ENCODE measurements around the gene SUGCT.

GRCh38 chr7:40311307-40311706 lies 176.5 kb downstream of the SUGCT start:
- no peak for TF ChIP-seq POLR2AphosphoS5 (IDR thresholded peaks at IDR 0.05)
- TF ChIP-seq, protein P1, sequence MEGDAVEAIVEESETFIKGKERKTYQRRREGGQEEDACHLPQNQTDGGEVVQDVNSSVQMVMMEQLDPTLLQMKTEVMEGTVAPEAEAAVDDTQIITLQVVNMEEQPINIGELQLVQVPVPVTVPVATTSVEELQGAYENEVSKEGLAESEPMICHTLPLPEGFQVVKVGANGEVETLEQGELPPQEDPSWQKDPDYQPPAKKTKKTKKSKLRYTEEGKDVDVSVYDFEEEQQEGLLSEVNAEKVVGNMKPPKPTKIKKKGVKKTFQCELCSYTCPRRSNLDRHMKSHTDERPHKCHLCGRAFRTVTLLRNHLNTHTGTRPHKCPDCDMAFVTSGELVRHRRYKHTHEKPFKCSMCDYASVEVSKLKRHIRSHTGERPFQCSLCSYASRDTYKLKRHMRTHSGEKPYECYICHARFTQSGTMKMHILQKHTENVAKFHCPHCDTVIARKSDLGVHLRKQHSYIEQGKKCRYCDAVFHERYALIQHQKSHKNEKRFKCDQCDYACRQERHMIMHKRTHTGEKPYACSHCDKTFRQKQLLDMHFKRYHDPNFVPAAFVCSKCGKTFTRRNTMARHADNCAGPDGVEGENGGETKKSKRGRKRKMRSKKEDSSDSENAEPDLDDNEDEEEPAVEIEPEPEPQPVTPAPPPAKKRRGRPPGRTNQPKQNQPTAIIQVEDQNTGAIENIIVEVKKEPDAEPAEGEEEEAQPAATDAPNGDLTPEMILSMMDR (IDR thresholded peaks at IDR 0.05): no peak
- no peak for TF ChIP-seq POLR2A (IDR thresholded peaks at IDR 0.05)
